Brain pericyte (primary cell): ENCODE results near the gene ROCK2.
"Not testable (repeated sequence)": the region's sequence is repeated elsewhere in the genome, so short reads cannot be mapped to it uniquely, and the experiment has no call there.

Experiments
- DNase-seq: peaks from one replicate; pipeline ENCODE4 v3.0.0-alpha.2; 2012; ENCODE audit warnings: low read depth, low spot score

Gene ROCK2

DNA sequence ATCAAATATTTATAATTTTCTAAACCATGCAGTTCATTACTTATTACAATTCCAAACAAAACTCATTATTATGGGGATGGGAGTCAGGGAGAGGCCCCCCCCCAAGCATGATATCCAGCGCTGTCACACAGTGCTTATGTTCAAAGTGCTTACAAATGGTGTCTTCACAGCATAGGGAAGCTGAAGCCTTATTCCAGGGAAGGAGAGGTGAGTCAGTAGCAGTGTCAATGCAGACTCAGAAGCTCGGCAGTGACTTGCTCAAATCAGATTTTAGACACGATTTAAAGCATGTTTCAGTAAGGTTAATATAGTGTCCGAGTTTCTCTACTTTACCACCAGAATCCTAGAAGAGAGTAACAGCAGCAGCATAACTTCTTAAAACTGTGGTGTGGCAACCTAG is 164.5 kb downstream of the ROCK2 start:
- no peak for DNase-seq

- DNase-seq, result no peak
These were observed 165.2 kb downstream of the ROCK2 start for GRCh38 chr2:11179196-11179595.

DNA sequence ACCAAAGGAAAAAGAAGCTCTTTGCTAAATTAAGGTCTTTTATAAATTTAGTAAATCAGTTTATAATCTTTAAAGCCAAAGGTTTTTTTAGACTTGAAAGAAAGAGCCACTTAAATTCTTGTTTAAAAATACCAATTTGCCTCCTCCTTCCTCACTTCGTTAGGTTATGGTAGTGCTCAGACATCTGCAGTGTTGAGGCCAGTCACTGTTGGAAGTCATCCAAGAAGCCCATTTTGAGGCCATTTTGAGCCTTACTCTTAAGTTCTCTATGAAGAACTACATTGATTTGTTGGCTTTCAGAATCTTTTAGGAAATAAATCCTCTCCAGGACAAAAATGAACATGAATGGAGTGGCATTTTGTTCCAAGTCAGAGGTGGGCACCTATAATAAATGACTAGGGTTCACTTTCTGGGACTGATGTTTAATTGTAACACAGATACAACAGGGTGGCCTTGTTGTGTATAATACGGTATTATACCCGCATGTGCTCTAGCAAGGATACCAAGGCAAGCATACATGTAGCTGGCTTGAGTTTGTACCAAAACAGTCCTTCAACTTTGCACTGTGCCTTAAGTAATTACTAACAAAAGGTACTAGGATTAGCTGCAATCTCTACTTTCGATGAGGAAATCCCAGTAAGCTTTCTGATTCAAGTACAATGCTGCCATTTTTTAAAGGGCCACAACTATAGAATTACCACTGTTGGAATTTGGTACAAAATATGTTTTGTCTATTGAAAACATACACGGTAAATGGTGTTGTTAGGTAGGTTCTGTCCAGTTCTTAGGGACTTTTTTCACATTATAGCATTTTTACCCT is 166.4 kb downstream of the ROCK2 start:
- DNase-seq, result no peak

DNA sequence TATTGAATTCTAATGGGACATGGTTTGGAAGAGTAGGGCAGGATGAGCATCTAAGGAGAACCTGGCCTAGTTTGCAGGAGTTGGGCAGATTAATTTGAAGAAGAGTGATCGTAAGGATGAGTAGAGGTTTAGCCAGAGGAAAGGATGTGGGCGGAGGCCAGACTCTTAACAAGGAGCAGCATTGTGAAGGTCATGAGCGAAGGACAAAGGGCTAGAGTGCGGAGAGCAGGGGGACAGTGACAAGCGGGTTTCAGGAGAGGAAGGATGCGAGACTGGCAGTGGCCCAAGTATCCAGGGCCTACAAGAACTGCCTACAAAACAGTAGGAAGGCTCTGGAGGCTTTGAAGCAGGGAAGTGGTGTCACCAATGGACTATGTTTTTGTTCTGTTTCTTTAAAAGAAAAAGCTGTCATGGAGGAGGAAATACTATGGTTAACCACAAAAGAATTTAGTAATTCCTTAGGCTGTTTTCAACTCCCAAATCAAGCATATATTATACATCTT is 169.1 kb downstream of the ROCK2 start:
- DNase-seq, result no peak

DNA sequence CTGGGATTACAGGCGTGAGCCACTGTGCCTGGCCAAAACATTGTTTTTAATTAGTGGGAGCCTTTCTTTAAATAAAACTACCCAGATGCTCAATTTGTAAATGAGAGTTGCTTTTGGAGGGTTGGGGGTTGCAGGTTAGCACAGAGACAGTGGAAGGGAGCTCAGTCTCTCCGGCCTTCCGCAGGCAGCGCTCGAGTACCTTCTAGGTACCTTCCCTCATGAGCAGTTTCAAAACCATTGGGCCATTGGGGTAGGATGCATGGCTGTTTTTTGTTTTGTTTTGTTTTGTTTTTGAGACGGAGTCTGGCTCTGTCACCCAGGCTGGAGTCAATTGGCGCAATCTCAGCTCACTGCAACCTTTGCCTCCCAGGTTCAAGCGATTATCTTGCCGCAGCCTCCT is 170.2 kb downstream of the ROCK2 start:
- DNase-seq, result no peak

GRCh38 chr2:11169333-11169732 is 175.1 kb downstream of the ROCK2 start:
- DNase-seq, result no peak

DNA sequence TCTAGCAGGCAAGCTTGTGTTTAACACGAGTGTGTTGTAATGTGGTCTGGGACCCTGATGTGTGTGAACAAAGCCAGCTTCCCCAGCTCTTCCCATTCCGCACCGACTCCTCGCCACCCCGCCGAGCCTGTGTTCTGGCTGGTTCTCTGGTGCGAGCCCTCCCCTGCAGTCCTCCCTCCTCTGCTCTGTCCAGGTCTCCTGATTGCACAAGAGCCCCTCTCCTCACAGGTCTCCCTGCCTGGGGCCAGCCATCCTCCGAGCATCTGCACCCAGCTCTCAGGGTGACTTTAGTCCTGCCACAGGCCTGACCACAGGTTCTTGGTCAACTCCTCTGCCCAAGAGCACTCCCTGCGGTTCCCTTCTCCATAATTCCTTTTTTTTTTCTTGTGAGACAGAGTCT is 175.9 kb downstream of the ROCK2 start:
- DNase-seq, result no peak

GRCh38 chr2:11166476-11166875 is 178.0 kb downstream of the ROCK2 start:
- no peak for DNase-seq

DNA sequence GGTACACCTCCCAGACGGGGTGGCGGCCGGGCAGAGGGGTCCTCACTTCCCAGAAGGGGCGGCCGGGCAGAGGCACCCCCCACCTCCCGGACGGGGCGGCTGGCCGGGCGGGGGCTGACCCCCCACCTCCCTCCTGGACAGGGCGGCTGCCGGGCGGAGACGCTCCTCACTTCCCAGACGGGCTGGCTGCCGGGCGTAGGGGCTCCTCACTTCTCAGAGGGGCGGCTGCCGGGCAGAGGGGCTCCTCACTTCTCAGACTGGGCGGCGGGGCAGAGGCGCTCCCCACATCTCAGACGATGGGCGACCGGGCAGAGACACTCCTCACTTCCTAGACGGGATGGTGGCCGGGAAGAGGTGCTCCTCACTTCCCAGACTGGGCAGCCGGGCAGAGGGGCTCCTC is 179.4 kb downstream of the ROCK2 start:
- DNase-seq, result not testable (repeated sequence)

GRCh38 chr2:11163439-11164317 is 180.8 kb downstream of the ROCK2 start:
- DNase-seq, result no peak

- no peak for DNase-seq
These were observed 182.7 kb downstream of the ROCK2 start for GRCh38 chr2:11161747-11162146.

DNA sequence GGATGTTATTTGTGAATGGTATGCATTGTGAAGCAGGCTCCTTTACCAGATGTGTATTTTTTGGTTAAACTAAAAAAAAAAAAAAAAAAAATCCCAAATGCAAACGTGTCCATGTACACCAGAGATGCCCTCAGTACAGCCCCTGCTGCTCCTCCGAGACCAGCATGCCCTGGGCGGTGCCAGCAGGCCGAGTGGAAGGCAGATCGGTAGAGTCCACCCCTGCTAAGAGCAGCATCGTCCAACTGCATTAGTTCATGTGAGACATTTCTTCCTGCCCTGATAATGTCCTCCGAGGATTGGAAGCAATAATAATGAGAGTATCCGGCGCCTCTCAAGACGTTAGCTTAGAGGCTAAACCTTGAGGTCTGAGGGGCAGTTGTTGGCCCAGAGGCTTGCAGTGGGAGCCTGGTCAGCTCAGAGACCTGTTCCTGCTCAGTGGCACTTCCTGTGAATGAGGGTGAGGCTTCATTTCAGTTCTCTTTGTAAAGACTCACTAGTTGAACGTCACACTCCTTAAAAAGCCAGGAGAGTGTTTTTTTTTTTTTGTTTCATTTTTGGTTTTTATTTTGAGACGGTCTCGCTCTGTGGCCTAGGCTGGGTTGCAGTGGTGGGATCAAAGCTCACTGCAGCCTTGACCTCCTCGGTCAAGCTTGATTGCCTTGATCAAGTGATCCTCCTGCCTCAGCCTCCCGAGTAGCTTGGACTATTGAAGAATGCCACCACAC is 183.5 kb downstream of the ROCK2 start:
- DNase-seq, result no peak

DNA sequence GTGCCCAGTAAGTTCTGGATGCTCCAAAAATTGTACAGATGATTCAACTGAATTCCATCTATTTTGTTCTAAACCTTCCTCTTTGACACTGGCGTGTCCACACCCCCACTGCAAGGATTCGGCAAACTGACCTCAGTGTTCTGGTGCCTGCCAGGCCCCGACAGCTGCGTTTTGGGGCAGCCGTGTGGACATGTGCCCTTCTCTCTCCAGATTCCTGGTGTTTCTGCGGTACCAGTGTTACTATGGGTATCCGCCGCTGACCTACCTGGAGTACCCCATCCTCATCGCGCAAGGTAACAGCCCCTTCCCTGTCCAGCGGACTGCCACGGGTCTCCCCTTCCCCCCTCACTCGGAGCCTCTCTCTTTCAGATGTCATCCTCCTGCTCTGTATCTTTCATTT is 184.2 kb downstream of the ROCK2 start:
- DNase-seq, result no peak

GRCh38 chr2:11159574-11160170 is 184.8 kb downstream of the ROCK2 start:
- no peak for DNase-seq

DNA sequence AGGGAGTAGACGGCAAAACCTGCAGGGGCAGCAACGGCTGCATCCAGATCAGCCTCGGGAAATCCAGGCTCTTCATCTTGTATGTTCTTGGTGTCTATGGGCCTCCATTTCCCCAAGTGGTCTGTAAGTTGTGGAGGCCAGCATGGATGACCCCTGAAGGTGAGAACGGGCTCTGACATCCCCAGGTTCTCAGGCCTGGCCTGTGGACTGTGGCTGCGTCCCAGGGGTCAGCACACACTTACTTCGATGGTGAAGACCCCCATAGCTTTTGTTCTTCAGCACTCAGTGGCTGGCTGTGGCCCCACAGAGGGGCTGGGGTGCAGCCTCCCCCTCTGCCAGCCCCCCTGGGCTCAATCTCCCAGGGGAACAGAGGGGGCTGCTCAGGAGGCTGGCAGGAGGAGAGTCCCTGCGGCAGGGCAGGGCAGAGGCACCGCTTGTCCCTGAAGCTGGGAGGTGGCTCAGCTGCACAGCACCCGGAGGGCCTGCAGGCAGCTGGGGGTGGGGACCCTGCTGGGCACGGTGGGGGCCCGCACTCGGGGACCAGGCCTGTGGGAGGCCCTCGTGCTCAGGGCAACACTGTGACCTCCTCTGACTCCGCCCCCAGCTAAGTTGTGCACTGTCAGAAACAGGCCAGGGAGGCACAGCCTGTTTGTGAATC is 185.4 kb downstream of the ROCK2 start:
- DNase-seq, result no peak

DNA sequence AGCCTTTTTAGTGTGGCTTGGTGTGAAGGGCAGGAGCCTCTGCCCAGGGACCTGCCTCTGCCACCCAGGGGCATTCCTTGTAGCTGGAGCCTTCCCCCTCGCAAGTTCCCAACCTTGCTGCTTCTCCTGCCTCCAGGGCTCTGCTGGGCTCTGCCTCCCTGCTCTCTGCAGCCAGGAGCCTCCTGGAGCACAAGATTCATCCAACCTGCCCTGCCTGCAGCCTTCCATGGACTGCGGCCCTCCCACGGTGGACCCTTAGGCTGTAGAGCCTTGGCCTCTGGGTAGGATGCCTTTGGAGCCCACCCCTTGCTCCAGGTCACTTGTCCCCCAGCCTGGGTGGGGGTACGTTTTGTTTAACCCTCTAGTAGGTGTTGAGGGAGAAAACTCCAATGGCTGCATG is 186.7 kb downstream of the ROCK2 start:
- DNase-seq, result no peak

- DNase-seq, result no peak
These were observed 187.1 kb downstream of the ROCK2 start for GRCh38 chr2:11157296-11157695.

DNA sequence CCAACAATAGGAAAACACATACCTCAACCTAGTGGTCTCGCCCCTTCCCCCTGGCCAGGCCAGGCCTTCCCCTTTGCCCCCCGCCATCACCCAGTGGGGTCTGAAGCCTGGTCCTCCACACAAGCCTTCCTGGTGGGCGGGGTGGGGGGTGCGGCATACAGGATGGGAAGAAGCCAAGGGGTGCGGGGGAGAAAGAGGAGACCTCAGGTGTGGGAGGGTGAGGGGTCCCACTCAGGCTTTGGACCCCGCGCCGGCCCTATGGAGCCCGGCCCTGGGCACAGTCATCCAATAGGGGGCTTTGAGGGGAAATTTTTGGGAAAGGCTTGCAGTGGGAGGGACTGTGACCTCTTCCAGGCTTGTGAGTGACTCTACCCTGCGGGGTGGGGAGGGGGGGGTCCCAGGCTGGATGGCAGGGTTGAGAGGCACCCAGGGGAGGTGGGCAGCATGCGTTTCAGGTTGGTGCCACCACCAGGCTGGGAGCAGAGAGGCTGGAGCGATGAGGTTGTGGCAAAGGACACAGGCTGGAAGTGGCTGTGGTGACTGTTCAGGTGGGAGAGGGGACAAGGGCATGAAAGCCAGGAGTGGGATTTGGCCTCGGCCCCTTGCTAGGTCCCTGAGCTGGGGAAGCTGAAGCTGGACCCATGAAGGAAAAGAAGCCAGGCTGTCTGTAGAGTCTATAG is 187.9 kb downstream of the ROCK2 start:
- no peak for DNase-seq

GRCh38 chr2:11155381-11156035 is 188.9 kb downstream of the ROCK2 start, which contains the start of gene SLC66A3:
Gene SLC66A3, plus strand, starts transcription at chr2:11155467. Its CDS starts 80 bp downstream, at chr2:11155547.
- peak; percentile 59 for DNase-seq

- peak; percentile 66 for DNase-seq
These were observed 189.5 kb downstream of the ROCK2 start for GRCh38 chr2:11154923-11155380.
